HG03139 (cell line): ENCODE measurements around the gene CD19.
"Not testable (repeated sequence)": the region's sequence is repeated elsewhere in the genome, so short reads cannot be mapped to it uniquely, and the experiment has no call there.

Experiments
- ATAC-seq: cut with Tn5 transposase; IDR thresholded peaks from one replicate; pipeline ENCODE4 v1.9.1; 2021; ENCODE audit not compliant: unreplicated experiment

The CD19 gene

GRCh38 chr16:28931801-28932225 is at the start of gene CD19:
TSS of gene CD19 (plus strand) at chr16:28931971. CDS start at chr16:28932001, 30 bp downstream.
- no peak for ATAC-seq

GRCh38 chr16:28882551-28883160 is 49.1 kb upstream of the CD19 start:
- ATAC-seq, result no peak

- no peak for ATAC-seq
Observed at GRCh38 chr16:28883221-28883996, 48.4 kb upstream of the CD19 start.

- no peak for ATAC-seq
Observed at GRCh38 chr16:28884045-28884444, 47.7 kb upstream of the CD19 start.

GRCh38 chr16:28886945-28887344 is 44.8 kb upstream of the CD19 start:
- ATAC-seq, result no peak

GRCh38 chr16:28890355-28890754 is 41.4 kb upstream of the CD19 start:
- not testable (repeated sequence) for ATAC-seq

- no peak for ATAC-seq
Observed at GRCh38 chr16:28891964-28892890, 39.5 kb upstream of the CD19 start.

GRCh38 chr16:28893291-28893690 is 38.5 kb upstream of the CD19 start:
- ATAC-seq, result no peak

GRCh38 chr16:28895609-28896008 is 36.2 kb upstream of the CD19 start:
- no peak for ATAC-seq

- no peak for ATAC-seq
Observed at GRCh38 chr16:28897826-28898225, 33.9 kb upstream of the CD19 start.

GRCh38 chr16:28898266-28898665 is 33.5 kb upstream of the CD19 start:
- no peak for ATAC-seq

GRCh38 chr16:28898942-28899341 is 32.8 kb upstream of the CD19 start:
- ATAC-seq, result no peak

- no peak for ATAC-seq
Observed at GRCh38 chr16:28899882-28900590, 31.7 kb upstream of the CD19 start.

- no peak for ATAC-seq
Observed at GRCh38 chr16:28900601-28901000, 31.2 kb upstream of the CD19 start.

- no peak for ATAC-seq
Observed at GRCh38 chr16:28901862-28902261, 29.9 kb upstream of the CD19 start.

- no peak for ATAC-seq
Observed at GRCh38 chr16:28902909-28903308, 28.9 kb upstream of the CD19 start.

- ATAC-seq, result no peak
Observed at GRCh38 chr16:28903344-28904042, 28.3 kb upstream of the CD19 start.

GRCh38 chr16:28904363-28904762 is 27.4 kb upstream of the CD19 start:
- ATAC-seq, result no peak

GRCh38 chr16:28904828-28905227 is 26.9 kb upstream of the CD19 start:
- no peak for ATAC-seq

GRCh38 chr16:28905229-28905754 is 26.5 kb upstream of the CD19 start:
- no peak for ATAC-seq
